IMR-90 (cell line): Measurements from ENCODE around the gene CADM2. TPM values are rescaled to one million over a fixed set of nuclear protein-coding genes. Genes with fewer than 3 reads are reported as not detected.

Source experiments
- ATAC-seq: fragments of 200-7000 bp; cut with Tn5 transposase; 2 replicates; pipeline ENCODE4 v1.9.1; 2020; ENCODE audit warnings: low read depth, mild to moderate bottlenecking, moderate library complexity
- BruUV-seq: library from RNA; stranded (reverse); fragments of 400-500 nt; replicated peaks from 2 replicates; lab custom pipeline; 2021; lab: Mats Ljungman, UMichigan
- CTCF ChIA-PET: fragments of 300-600 bp; formaldehyde crosslinking; extraction: SDS; loops from one replicate; lab custom pipeline; 2021; ENCODE audit warnings: antibody characterized with exemption; lab: Yijun Ruan, JAX
- POLR2A ChIA-PET: fragments of 300-600 bp; sonication (Branson Sonifier 250); formaldehyde crosslinking; loops from one replicate; lab custom pipeline; 2022; ENCODE audit warnings: antibody characterized with exemption; ENCODE audit not compliant: unreplicated experiment; lab: Charles Lee
- DNase-seq: peaks from one replicate; pipeline ENCODE4 v3.0.0; 2013
- H2AFZ ChIP-seq: replicated peaks from 2 replicates; pipeline ENCODE3; 2013; ENCODE audit warnings: low read length, mild to moderate bottlenecking; ENCODE audit not compliant: poor library complexity
- H2AK5ac ChIP-seq: 2 replicates; pipeline ENCODE4 v1.6.1; 2013; ENCODE audit warnings: low read depth, low read length, inconsistent platforms
- H2AK9ac ChIP-seq: replicated peaks from 2 replicates; pipeline ENCODE3; 2013; ENCODE audit warnings: mild to moderate bottlenecking, low read depth, low read length, moderate library complexity; ENCODE audit not compliant: poor library complexity
- H2BK120ac ChIP-seq: 2 replicates; pipeline ENCODE4 v1.6.1; 2013; ENCODE audit warnings: low read depth, low read length, inconsistent platforms
- H2BK15ac ChIP-seq: 3 replicates; pipeline ENCODE4 v1.6.1; 2013; ENCODE audit warnings: low read depth, low read length, inconsistent platforms
- H2BK20ac ChIP-seq: 2 replicates; pipeline ENCODE4 v1.6.1; 2013; ENCODE audit warnings: low read depth, mild to moderate bottlenecking, inconsistent platforms, low read length, moderate library complexity
- H2BK5ac ChIP-seq: 2 replicates; pipeline ENCODE4 v1.6.1; 2013; ENCODE audit warnings: mild to moderate bottlenecking, low read depth, low read length, inconsistent platforms; ENCODE audit not compliant: poor library complexity, severe bottlenecking
- H3K14ac ChIP-seq: replicated peaks from 2 replicates; pipeline ENCODE4 v1.6.1; 2013; ENCODE audit warnings: low read depth, low read length, inconsistent platforms
- H3K18ac ChIP-seq: 2 replicates; pipeline ENCODE4 v1.6.1; 2013; ENCODE audit warnings: low read depth, low read length, control low read depth
- H3K23ac ChIP-seq: 2 replicates; pipeline ENCODE4 v1.6.1; 2013; ENCODE audit warnings: low read depth, low read length, inconsistent platforms
- H3K27ac ChIP-seq: 2 replicates; pipeline ENCODE4 v1.5.1; 2013; ENCODE audit warnings: mild to moderate bottlenecking, control low read depth, low read length; ENCODE audit not compliant: insufficient read depth
- H3K27me3 ChIP-seq: 2 replicates; pipeline ENCODE4 v1.6.1; 2013; ENCODE audit warnings: low read length; ENCODE audit not compliant: control insufficient read depth, insufficient read depth
- H3K36me3 ChIP-seq: 2 replicates; pipeline ENCODE4 v1.6.1; 2013; ENCODE audit warnings: low read length, mixed read lengths; ENCODE audit not compliant: control insufficient read depth, insufficient read depth
- H3K4ac ChIP-seq: 2 replicates; pipeline ENCODE4 v1.6.1; 2013; ENCODE audit warnings: low read depth, low read length, inconsistent platforms
- H3K4me1 ChIP-seq: 2 replicates; pipeline ENCODE4 v1.6.1; 2013; ENCODE audit warnings: low read length, mixed read lengths; ENCODE audit not compliant: control insufficient read depth, insufficient read depth
- H3K4me2 ChIP-seq: 2 replicates; pipeline ENCODE4 v1.6.1; 2013; ENCODE audit warnings: low read depth, mild to moderate bottlenecking, control low read depth, low read length, moderate library complexity
- H3K4me3 ChIP-seq: 2 replicates; pipeline ENCODE4 v1.5.1; 2013; ENCODE audit warnings: low read depth, mild to moderate bottlenecking, control low read depth, low read length, moderate library complexity; ENCODE audit not compliant: insufficient read depth
- H3K56ac ChIP-seq: 2 replicates; pipeline ENCODE4 v1.6.1; 2013; ENCODE audit warnings: low read length, inconsistent platforms; ENCODE audit not compliant: insufficient read depth; ENCODE audit errors: extremely low read depth
- H3K79me1 ChIP-seq, 2 experiments: 2 replicates each; pipeline ENCODE4 v1.6.1; 2013; ENCODE audit warnings: low read length in 2 of 2, inconsistent platforms in 1 of 2, low read depth in 1 of 2
- H3K9ac ChIP-seq: 2 replicates; pipeline ENCODE4 v1.6.1; 2013; ENCODE audit warnings: low read depth, low read length, control low read depth
- H3K9me1 ChIP-seq: 2 replicates; pipeline ENCODE4 v1.6.1; 2013; ENCODE audit warnings: low read length, inconsistent platforms; ENCODE audit not compliant: insufficient read depth
- H3K9me3 ChIP-seq: 2 replicates; pipeline ENCODE4 v1.6.1; 2013; ENCODE audit warnings: low read length; ENCODE audit not compliant: control insufficient read depth, insufficient read depth
- H4K20me1 ChIP-seq: 2 replicates; pipeline ENCODE4 v1.6.1; 2013; ENCODE audit warnings: low read length, inconsistent platforms; ENCODE audit not compliant: insufficient read depth
- H4K5ac ChIP-seq: 2 replicates; pipeline ENCODE4 v1.6.1; 2013; ENCODE audit warnings: mild to moderate bottlenecking, low read depth, low read length, control low read depth
- H4K8ac ChIP-seq, 2 experiments: 2 replicates each; pipeline ENCODE4 v1.6.1; 2013; ENCODE audit warnings: low read depth in 2 of 2, low read length in 2 of 2, control low read depth in 1 of 2, inconsistent platforms in 1 of 2
- H4K91ac ChIP-seq: 2 replicates; pipeline ENCODE4 v1.6.1; 2013; ENCODE audit warnings: low read depth, low read length, inconsistent platforms; ENCODE audit not compliant: insufficient read depth
- BHLHE40 ChIP-seq: fragments of 150-350 bp; IDR thresholded peaks from 2 replicates; pipeline ENCODE4 v1.6.1; 2016; ENCODE audit warnings: mild to moderate bottlenecking, low read depth, low read length
- CEBPB ChIP-seq: IDR thresholded peaks from 2 replicates; pipeline ENCODE4 v1.6.1; 2012; ENCODE audit warnings: low read depth, low read length, improper control_type of control experiment
- CHD1 ChIP-seq: IDR thresholded peaks from 2 replicates; pipeline ENCODE4 v1.6.1; 2012; ENCODE audit warnings: low read depth, low read length, improper control_type of control experiment
- CTCF ChIP-seq: conservative IDR thresholded peaks from 2 replicates; pipeline ENCODE4 v1.5.1; 2012; ENCODE audit warnings: mild to moderate bottlenecking, low read depth, low read length, improper control_type of control experiment
- FOS ChIP-seq: fragments of 150-350 bp; IDR thresholded peaks from 2 replicates; pipeline ENCODE4 v1.6.1; 2016; ENCODE audit warnings: low read depth, low read length
- MAFK ChIP-seq: IDR thresholded peaks from 2 replicates; pipeline ENCODE4 v1.6.1; 2012; ENCODE audit warnings: low read depth, low read length, improper control_type of control experiment
- MAZ ChIP-seq: IDR thresholded peaks from 2 replicates; pipeline ENCODE4 v1.6.1; 2012; ENCODE audit warnings: low read depth, mild to moderate bottlenecking, low read length, improper control_type of control experiment, moderate library complexity, borderline replicate concordance
- MXI1 ChIP-seq: IDR thresholded peaks from 2 replicates; pipeline ENCODE4 v1.6.1; 2012; ENCODE audit warnings: low read depth, mild to moderate bottlenecking, low read length, moderate library complexity, borderline replicate concordance
- NFE2L2 ChIP-seq: fragments of 150-350 bp; IDR thresholded peaks from 2 replicates; pipeline ENCODE4 v1.6.1; 2016; ENCODE audit warnings: low read depth, mild to moderate bottlenecking, low read length
- POLR2A ChIP-seq: IDR thresholded peaks from 2 replicates; pipeline ENCODE4 v1.6.1; 2012; ENCODE audit warnings: mild to moderate bottlenecking, low read depth, low read length
- RAD21 ChIP-seq: IDR thresholded peaks from 2 replicates; pipeline ENCODE4 v1.6.1; 2012; ENCODE audit warnings: low read length, improper control_type of control experiment
- RCOR1 ChIP-seq: IDR thresholded peaks from 2 replicates; pipeline ENCODE4 v1.6.1; 2012; ENCODE audit warnings: mild to moderate bottlenecking, low read length, improper control_type of control experiment; ENCODE audit not compliant: insufficient replicate concordance
- RFX5 ChIP-seq: IDR thresholded peaks from 2 replicates; pipeline ENCODE4 v1.8.0; 2012; ENCODE audit warnings: low read depth, mild to moderate bottlenecking, low read length, moderate library complexity
- SMC3 ChIP-seq: fragments of 150-350 bp; IDR thresholded peaks from 2 replicates; pipeline ENCODE4 v1.6.1; 2016; ENCODE audit warnings: low read depth, mild to moderate bottlenecking, antibody characterized with exemption, low read length, moderate library complexity
- WGBS, 2 experiments: methylation state at CpG; one replicate each; pipeline versions ENCODE4 v1.1.5 to v1.1.7; 2013; ENCODE audit warnings: missing lambda C conversion rate in 2 of 2; ENCODE audit not compliant: insufficient read length in 1 of 2; ENCODE audit errors: extremely low coverage in 2 of 2; 5-methylcytosine and 5-hydroxymethylcytosine counted together
- dilution Hi-C: fragments of 300-500 bp; cut with HindIII; formaldehyde crosslinking; loops from one replicate; pipeline ENCODE4 v1.14.3; 2018; ENCODE audit warnings: low sequenced_read_pairs; ENCODE audit not compliant: unreplicated experiment
- in situ Hi-C: fragments of 300-500 bp; cut with MboI; formaldehyde crosslinking; loops from 3 replicates; pipeline ENCODE4 v1.14.3; 2019; ENCODE audit warnings: low sequenced_read_pairs, inconsistent platforms, mixed read lengths
- intact Hi-C: fragments of 100-400 bp; cut with micrococcal nuclease; formaldehyde crosslinking; loops from 2 replicates; pipeline ENCODE4 v1.10.0; 2022
- polyA plus RNA-seq, 3 experiments: library from polyadenylated mRNA; depleted of rRNA; stranded (reverse); fragments of >200 nt; gene quantifications; 2 replicates each; pipeline ENCODE4 v1.2.3, GENCODE V29; 2012; ENCODE audit warnings: low replicate concordance in 1 of 3
- total RNA-seq: library from RNA; depleted of rRNA; stranded (reverse); fragments of >200 nt; gene quantifications from 2 replicates; pipeline ENCODE4 v1.2.3, GENCODE V29; 2012
- TF ChIP-seq, protein P1 (sequence below): fragments of 150-350 bp; IDR thresholded peaks from 2 replicates; pipeline ENCODE4 v1.6.1; 2016; ENCODE audit warnings: low read depth, mild to moderate bottlenecking, low read length, moderate library complexity, borderline replicate concordance
- TF ChIP-seq, protein P2 (sequence below): fragments of 150-350 bp; IDR thresholded peaks from 2 replicates; pipeline ENCODE4 v1.6.1; 2017; ENCODE audit warnings: mild to moderate bottlenecking, antibody characterized with exemption, low read length, low read depth

CADM2 gene
- total and polyA plus RNA-seq, 2 of the 4 experiments (the other 2 are of a cell fraction), result not detected

DNA sequence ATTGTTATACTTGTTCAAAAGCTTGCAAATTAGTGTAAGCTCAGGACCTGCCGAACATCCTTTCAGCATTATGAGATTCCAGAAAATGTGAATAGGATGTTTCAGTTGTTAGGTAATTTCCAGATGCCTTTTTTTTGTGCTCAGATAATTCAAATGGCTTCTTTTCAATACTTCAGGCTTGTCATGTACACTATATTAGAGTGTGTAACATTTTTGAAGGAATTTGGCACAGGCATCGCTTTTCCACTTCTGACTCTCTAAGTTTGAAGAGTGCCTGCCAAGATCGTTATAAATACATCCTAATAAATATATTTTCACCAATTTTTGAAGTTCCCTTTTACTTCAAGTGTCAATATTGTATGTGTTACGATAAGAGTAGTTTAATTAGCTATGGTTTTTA lies 35.2 kb downstream of the CADM2 start:
- TF ChIP-seq, protein P1, sequence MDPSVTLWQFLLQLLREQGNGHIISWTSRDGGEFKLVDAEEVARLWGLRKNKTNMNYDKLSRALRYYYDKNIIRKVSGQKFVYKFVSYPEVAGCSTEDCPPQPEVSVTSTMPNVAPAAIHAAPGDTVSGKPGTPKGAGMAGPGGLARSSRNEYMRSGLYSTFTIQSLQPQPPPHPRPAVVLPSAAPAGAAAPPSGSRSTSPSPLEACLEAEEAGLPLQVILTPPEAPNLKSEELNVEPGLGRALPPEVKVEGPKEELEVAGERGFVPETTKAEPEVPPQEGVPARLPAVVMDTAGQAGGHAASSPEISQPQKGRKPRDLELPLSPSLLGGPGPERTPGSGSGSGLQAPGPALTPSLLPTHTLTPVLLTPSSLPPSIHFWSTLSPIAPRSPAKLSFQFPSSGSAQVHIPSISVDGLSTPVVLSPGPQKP, result no peak
- TF ChIP-seq FOS (no peak), SMC3 (no peak), POLR2A (no peak), RCOR1 (no peak), CTCF (no peak), NFE2L2 (no peak), CEBPB (no peak), RAD21 (no peak), MAFK (no peak), MXI1 (no peak), RFX5 (no peak), CHD1 (no peak), MAZ (no peak), BHLHE40 (no peak)
- TF ChIP-seq, protein P2, sequence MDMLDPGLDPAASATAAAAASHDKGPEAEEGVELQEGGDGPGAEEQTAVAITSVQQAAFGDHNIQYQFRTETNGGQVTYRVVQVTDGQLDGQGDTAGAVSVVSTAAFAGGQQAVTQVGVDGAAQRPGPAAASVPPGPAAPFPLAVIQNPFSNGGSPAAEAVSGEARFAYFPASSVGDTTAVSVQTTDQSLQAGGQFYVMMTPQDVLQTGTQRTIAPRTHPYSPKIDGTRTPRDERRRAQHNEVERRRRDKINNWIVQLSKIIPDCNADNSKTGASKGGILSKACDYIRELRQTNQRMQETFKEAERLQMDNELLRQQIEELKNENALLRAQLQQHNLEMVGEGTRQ, result no peak
- DNase-seq (no peak), ATAC-seq (no peak)
- H3K79me1 ChIP-seq, result no peaks in the 10 kb centered on the region
- no CpG with 5 or more reads among the region's 4 CpGs for WGBS, 2 experiments
- H3K27ac ChIP-seq, result no peak overlapping the region
- H3K9ac ChIP-seq, result no peak overlapping the region
- no peaks in the 10 kb centered on the region for H3K36me3 ChIP-seq
- no peak overlapping the region for H2BK120ac ChIP-seq
- H3K23ac ChIP-seq, result no peak overlapping the region
- CTCF ChIA-PET, result no interaction called here
- no TSS peak for BruUV-seq
- dilution Hi-C loops, result no loop called here
- intact Hi-C loops, result no loop called here
- H3K4ac ChIP-seq, result no peak overlapping the region
- H2AFZ ChIP-seq, result no peak overlapping the region
- in situ Hi-C loops, result no loop called here
- H3K9me1 ChIP-seq, result no peaks in the 10 kb centered on the region
- no peak overlapping the region for H4K8ac ChIP-seq
- H4K5ac ChIP-seq, result no peak overlapping the region
- H4K91ac ChIP-seq, result no peak overlapping the region
- no peak overlapping the region for H3K56ac ChIP-seq
- no peak overlapping the region for H2BK5ac ChIP-seq
- no peak overlapping the region for H2AK9ac ChIP-seq
- H3K4me1 ChIP-seq, result no peaks in the 10 kb centered on the region
- no peaks in the 10 kb centered on the region for H4K20me1 ChIP-seq
- H2AK5ac ChIP-seq, result no peak overlapping the region
- no peak overlapping the region for H3K14ac ChIP-seq
- H3K9me3 ChIP-seq, result no peaks in the 10 kb centered on the region
- H2BK20ac ChIP-seq, result no peak overlapping the region
- H3K27me3 ChIP-seq, result no peaks in the 10 kb centered on the region
- no peak overlapping the region for H3K4me3 ChIP-seq
- no peak overlapping the region for H2BK15ac ChIP-seq
- H3K4me2 ChIP-seq, result no peak overlapping the region
- POLR2A ChIA-PET, result no interaction called here
- H3K18ac ChIP-seq, result no peak overlapping the region
